Tibial artery (tissue), 4 donors: ENCODE measurements around the gene SYT7.
A peak's percentile ranks its signal among the peaks of the same experiment; 100 is the strongest.

Source experiments
- DNase-seq, 2 donors: peaks; one replicate each; pipeline ENCODE4 v3.0.0-alpha.2; 2019
- H3K27ac ChIP-seq, 2 donors: fragments of 200-600 bp; sonication (generic) in 1 of 2; 1 replicate in 1 of 2; 2 replicates in 1 of 2; pipeline ENCODE4 v1.5.1; 2018 to 2019; ENCODE audit warnings: mild to moderate bottlenecking in 1 of 2
- H3K27me3 ChIP-seq, 2 donors: fragments of 200-600 bp; sonication (generic) in 1 of 2; one replicate each; pipeline versions ENCODE4 v1.5.1 to v1.6.0; 2016 to 2019
- H3K36me3 ChIP-seq, 3 donors: fragments of 200-600 bp; sonication (generic) in 2 of 3; one replicate each; pipeline ENCODE4 v1.5.1; 2016 to 2019; ENCODE audit warnings: mild to moderate bottlenecking in 2 of 3
- H3K4me1 ChIP-seq, 4 donors: fragments of 200-600 bp; sonication (generic) in 2 of 4; 1 replicate in 3 of 4; 2 replicates in 1 of 4; pipeline ENCODE4 v1.5.1; 2016 to 2019
- H3K4me3 ChIP-seq, 2 donors: fragments of 200-600 bp; sonication (generic) in 1 of 2; 1 replicate in 1 of 2; 2 replicates in 1 of 2; pipeline ENCODE4 v1.5.1; 2018 to 2019; ENCODE audit warnings: mild to moderate bottlenecking in 2 of 2
- H3K9me3 ChIP-seq, 3 donors: fragments of 200-600 bp; sonication (generic) in 1 of 3; one replicate each; pipeline ENCODE4 v1.5.1; 2016 to 2019
- intact Hi-C: fragments of 100-400 bp; cut with DNase I; formaldehyde crosslinking; loops from one replicate; pipeline ENCODE4 v1.15.0; 2023; ENCODE audit warnings: low total_unique reads
- TF ChIP-seq, protein P1 (sequence below), 2 experiments: fragments of 200-600 bp in 1 of 2; fragments of 450-650 bp in 1 of 2; IDR thresholded peaks; one replicate each; pipeline ENCODE4 v1.5.1; 2017 to 2019; ENCODE audit warnings: antibody characterized with exemption in 2 of 2, mild to moderate bottlenecking in 1 of 2, moderate library complexity in 1 of 2

SYT7 gene

DNA sequence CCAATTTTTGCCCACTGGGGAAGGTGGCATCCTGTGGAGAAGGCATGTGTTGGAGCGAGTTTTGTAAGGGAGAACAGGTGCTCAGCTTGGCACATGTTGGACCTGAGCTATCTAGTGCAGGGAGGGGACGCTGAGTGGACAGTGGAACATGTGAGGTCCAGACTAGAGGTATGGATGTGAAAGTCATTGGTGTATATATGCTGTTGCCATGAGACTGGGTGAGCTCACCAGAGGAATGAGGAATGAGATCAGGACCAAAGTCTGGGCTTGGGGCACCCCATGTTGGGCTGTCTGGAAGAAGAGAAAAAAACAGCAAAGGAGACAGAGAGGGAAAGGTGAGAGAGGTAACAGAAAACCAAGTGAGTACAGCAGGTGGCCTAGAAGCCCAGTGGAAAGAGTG, 12.3 kb upstream of the SYT7 start:
- H3K4me1 ChIP-seq, result peaks cover 0 to 20% (median 6%) of the 10 kb centered on the region in 4 donors
- no peaks in the 10 kb centered on the region for H3K9me3 ChIP-seq
- no peaks in the 10 kb centered on the region for H3K36me3 ChIP-seq
- DNase-seq, result no peak
- no peak overlapping the region for H3K27ac ChIP-seq
- peaks cover 0 to 45% of the 10 kb centered on the region in 2 donors for H3K27me3 ChIP-seq
- TF ChIP-seq, protein P1, sequence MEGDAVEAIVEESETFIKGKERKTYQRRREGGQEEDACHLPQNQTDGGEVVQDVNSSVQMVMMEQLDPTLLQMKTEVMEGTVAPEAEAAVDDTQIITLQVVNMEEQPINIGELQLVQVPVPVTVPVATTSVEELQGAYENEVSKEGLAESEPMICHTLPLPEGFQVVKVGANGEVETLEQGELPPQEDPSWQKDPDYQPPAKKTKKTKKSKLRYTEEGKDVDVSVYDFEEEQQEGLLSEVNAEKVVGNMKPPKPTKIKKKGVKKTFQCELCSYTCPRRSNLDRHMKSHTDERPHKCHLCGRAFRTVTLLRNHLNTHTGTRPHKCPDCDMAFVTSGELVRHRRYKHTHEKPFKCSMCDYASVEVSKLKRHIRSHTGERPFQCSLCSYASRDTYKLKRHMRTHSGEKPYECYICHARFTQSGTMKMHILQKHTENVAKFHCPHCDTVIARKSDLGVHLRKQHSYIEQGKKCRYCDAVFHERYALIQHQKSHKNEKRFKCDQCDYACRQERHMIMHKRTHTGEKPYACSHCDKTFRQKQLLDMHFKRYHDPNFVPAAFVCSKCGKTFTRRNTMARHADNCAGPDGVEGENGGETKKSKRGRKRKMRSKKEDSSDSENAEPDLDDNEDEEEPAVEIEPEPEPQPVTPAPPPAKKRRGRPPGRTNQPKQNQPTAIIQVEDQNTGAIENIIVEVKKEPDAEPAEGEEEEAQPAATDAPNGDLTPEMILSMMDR (IDR thresholded peaks at IDR 0.05), result no peak
- no peak overlapping the region for H3K4me3 ChIP-seq
- intact Hi-C loops, result no loop called here

DNA sequence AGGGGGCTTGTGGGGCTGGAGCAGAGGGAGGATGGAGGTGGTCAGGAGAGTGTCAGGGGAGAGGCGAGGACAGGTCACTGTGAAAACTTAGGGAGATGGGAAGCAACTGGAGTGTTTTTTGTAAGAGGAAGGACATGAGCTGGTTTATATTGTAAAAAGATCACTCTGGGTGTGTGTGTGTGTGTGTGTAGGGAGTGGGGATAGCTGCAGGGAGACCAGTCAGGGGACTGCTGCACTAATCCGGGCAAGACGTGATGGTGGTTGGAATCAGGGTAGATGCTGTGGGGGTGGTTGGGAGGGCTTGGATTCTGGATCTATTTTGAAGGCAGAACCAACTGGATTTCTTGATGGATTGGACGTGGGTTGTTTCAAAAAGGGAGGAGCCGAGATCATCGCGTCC, 11.3 kb upstream of the SYT7 start:
- intact Hi-C loops, result no loop called here
- H3K27ac ChIP-seq, result no peak overlapping the region
- peaks cover 0 to 29% (median 16%) of the 10 kb centered on the region in 4 donors for H3K4me1 ChIP-seq
- H3K4me3 ChIP-seq, result no peak overlapping the region
- peaks cover 0 to 43% of the 10 kb centered on the region in 2 donors for H3K27me3 ChIP-seq
- TF ChIP-seq, protein P1 (IDR thresholded peaks at IDR 0.05), result no peak
- no peaks in the 10 kb centered on the region for H3K36me3 ChIP-seq
- DNase-seq, result no peak
- H3K9me3 ChIP-seq, result no peaks in the 10 kb centered on the region

DNA sequence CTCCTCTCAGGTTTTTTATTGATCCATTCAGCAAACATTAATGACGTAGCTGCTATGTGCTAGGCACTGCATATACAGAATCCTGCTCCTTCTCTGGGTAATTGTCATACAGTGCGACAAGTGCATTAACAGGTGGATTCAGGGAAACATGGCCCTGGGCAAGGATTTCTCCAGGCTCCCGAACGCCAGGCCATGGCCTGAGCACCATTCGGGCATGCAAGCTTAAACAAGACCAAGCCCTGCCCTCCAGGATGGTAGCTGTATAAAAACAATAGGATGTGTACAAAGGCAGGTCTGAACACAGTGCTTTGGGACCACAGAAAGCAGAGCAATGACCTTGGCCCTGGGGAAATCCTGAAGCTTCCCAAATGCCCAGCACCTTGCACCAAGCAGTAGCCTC, 9.1 kb upstream of the SYT7 start:
- H3K4me1 ChIP-seq, result peaks cover 0 to 25% (median 17%) of the 10 kb centered on the region in 4 donors
- DNase-seq, result no peak
- no peaks in the 10 kb centered on the region for H3K36me3 ChIP-seq
- TF ChIP-seq, protein P1 (IDR thresholded peaks at IDR 0.05), result no peak
- H3K27ac ChIP-seq, result no peak overlapping the region
- H3K4me3 ChIP-seq, result no peak overlapping the region
- intact Hi-C loops, result no loop called here
- H3K27me3 ChIP-seq, result peaks cover 0 to 33% of the 10 kb centered on the region in 2 donors
- no peaks in the 10 kb centered on the region for H3K9me3 ChIP-seq

DNA sequence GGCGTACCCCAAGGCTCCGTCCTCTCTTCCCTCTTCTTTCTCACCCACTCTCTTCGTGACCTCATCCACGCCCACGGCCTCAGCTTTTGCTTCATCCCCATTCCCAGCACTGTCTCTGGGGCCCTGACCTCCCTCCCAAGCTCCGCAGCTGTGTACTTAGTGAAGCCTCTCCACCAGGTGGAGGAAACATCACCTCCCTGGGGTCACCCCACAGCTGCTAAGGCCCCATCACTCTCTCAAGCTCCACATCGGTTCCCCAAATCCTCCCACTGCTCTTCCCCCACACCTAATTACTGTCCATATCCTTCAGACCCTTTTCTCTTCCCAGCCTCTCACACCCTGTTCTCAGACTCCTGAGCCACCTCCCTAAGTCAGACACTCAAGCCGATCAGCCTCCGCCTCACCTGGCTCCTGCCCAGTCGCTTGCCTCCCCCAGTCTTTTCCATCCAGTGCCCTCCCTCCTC, 7.9 kb upstream of the SYT7 start:
- TF ChIP-seq, protein P1 (IDR thresholded peaks at IDR 0.05), result no peak
- peaks cover 0 to 26% of the 10 kb centered on the region in 2 donors for H3K27me3 ChIP-seq
- no peaks in the 10 kb centered on the region for H3K9me3 ChIP-seq
- intact Hi-C loops, result no loop called here
- DNase-seq, result no peak
- H3K27ac ChIP-seq, result no peak overlapping the region
- H3K4me1 ChIP-seq, result peaks cover 0 to 22% (median 17%) of the 10 kb centered on the region in 4 donors
- no peaks in the 10 kb centered on the region for H3K36me3 ChIP-seq
- peak overlapping the region; percentile 47 to 57 for H3K4me3 ChIP-seq

DNA sequence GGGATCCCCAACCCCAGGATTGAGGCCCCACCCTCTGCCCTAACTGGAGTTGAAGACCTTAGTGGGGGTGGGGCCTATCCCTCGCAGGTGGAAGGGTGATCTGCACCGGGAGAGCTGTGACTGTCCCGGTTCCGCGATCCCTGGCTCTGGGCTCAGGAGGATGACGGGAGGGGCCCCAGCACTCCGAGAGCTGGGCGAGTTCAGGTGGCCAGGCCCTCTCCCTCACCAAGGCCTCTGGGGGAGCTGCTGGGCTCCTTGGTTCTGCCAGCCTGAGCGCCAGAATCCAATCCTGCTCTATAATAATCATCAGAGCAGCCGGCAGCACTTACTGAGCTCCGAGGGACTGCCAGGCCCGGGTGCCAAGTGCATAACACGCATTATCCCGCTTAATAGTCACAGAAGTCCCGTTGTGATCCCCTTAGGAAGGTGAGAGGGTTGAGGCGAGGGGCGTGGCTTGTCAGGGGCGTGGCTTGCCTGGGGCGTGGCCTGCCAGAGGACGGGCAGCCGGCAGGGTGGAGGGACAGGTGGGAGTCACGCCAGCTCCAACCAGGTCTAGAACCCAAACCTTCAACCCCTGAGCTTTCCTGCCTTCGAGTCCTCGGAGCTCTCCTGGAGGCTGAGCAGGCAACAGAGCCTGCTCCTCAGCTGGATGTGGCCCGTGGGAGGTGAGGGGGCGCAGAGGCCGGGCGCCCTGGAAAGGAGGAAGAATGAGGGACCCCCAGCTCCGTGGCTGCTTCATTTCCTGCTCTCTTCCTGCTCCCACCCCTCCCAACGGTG, 7.3 kb upstream of the SYT7 start:
- Histone ChIP-seq H3K9me3 (no peaks in the 10 kb centered on the region), H3K4me1 (peaks cover 0 to 22% (median 17%) of the 10 kb centered on the region in 4 donors), H3K4me3 (peak overlapping the region; percentile 47 to 57), H3K27me3 (peaks cover 0 to 32% of the 10 kb centered on the region in 2 donors), H3K27ac (no peak overlapping the region), H3K36me3 (no peaks in the 10 kb centered on the region)
- intact Hi-C loops, result no loop called here
- TF ChIP-seq, protein P1 (IDR thresholded peaks at IDR 0.05), result no peak
- DNase-seq, result no peak
